ENCODE results near the gene RASSF1. TPM values are rescaled to one million over a fixed set of nuclear protein-coding genes. Genes with fewer than 3 reads are reported as not detected.

RASSF1 gene
- total RNA-seq, 1 donor from 2014 or later, result 28.8 TPM

GRCh38 chr3:50365080-50365841 lies 24.6 kb upstream of the RASSF1 start:
- DNase-seq, result peak; percentile 73

DNA sequence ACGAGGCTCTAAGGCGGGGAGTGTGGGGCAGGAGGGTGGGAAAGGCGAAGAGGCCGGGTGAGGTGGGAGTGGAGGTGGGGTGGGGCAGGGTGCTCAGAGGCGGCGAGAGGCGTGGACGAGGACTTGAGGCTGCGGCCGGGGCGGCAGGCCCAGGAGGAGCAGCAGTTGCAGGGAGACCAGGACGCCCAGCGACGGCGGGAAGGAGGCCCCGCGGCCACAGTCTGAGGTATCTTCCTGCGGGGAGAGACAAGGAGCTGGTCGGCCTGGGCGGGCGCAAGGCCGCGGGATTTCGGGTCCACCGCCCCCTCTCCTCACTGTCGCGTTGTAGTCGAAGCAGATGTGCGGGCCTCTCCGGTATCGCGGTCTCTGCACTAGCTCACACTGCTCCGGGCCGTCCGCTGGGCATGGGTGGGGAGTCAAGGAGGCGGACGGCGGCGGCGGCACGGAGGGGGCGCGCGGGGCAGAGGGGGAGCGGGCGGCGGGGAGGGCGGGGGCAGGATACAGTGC lies 24.0 kb upstream of the RASSF1 start:
- no peak for DNase-seq

DNA sequence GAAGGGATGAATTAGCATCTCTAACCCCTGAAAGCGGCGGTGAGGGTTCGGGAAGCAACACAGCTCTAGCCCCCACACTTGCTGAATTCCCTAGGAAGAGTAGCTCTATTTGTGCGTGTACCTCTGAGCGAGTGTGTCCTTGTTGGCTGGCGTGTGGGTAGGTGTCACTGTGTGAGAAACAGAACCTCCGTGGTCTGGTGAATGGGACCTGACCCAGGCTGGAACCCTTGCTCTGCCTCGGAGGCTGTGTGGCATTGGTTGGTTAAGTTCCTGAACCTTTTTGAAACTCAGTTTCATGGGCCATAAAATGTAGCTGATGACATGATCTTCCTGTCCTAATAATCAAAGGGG lies 19.1 kb upstream of the RASSF1 start:
- DNase-seq, result no peak

- peak; percentile 99 for DNase-seq
Observed at GRCh38 chr3:50358911-50359759, 18.5 kb upstream of the RASSF1 start, which contains the start of gene TMEM115. TSS of gene TMEM115 (minus strand) at chr3:50359521. CDS start at chr3:50359063, 458 bp downstream.

DNA sequence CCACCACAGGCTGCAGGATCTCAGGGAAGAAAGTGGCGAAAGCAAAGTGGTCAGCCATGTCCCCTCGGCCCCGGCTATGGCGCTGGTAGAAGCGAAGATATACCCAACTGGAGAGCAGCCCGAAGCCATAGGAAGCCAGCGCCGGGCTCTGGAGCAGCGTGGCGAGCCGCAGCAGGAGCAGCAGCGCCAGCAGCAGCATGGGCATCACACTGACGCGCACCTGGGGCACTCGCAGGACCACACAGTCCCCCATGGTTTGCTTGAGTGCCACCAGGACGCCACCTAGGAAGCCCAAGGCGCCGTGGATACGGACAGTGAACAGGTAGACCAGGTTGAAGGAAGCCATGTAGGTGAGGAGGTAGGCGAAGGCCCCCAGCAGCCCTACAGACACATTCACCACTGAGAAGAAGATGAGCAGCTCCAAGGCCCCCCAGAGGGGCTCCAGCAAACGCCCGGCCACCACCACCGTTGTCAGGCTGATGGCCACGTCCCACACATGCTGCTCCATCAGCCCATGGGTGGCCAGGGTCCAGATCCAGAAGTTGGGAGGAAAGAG lies 17.8 kb upstream of the RASSF1 start:
- no peak for DNase-seq

- no peak for DNase-seq
Observed at GRCh38 chr3:50357481-50357880, 16.8 kb upstream of the RASSF1 start.

DNA sequence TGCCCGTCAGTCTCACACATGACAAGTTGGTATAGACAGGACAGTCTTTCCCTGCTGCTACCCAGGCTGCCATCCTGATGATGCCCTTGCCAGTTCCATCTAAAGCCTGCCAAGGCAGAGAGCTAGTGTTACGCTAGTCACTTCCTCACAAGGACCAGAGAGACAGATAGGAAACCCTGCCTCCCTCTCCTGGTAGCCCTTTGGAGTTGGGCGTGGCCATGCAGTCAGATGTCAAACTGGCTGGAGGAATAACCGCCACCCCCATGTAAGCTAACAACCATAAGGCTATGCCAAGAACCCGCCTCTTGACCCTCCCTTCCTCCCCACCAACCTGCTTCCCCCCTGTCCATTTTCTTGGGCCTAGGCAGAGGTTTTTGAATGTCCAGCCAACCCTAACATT lies 15.9 kb upstream of the RASSF1 start:
- peak; percentile 44 for DNase-seq

DNA sequence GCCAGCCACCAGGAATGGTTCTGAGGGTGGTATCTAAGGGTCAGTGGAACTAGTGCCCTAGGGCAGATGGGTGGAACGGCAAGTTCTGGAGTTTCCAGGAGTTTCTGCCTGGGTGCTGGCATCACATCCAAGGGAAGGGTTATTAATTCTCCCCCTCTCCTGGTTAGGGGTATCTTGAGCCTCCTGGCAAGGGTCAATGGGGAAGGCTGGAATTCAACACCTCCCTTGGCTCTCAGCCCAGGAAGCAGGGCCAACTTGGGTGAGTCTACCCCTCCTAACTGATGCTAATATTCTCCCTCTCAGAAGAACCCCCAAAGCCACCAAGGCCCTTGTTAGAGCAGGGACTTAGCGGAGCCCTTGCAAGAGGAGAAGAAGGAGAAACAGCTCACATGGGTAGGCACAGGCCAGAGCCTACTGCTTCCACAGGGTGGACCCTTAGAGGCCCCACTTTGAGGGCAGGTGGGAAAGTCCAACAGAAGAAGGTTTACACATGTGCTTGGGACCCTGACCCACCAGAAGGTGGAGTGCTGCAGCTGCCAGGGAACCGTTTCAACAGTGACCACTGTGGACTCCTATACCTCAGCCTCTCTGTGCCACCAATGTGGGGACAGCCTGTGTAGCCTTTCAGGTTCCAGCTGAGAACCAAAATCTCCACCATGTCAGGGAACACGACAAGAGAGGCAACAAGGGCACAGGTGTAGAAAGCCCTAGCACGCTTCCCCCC lies 15.4 kb upstream of the RASSF1 start:
- DNase-seq, result no peak

- no peak for DNase-seq
Observed at GRCh38 chr3:50354850-50355249, 14.2 kb upstream of the RASSF1 start.

- no peak for DNase-seq
Observed at GRCh38 chr3:50354186-50354764, 13.6 kb upstream of the RASSF1 start.

GRCh38 chr3:50353245-50354004 lies 12.8 kb upstream of the RASSF1 start:
- DNase-seq, result no peak

GRCh38 chr3:50352781-50353180 lies 12.1 kb upstream of the RASSF1 start:
- peak; percentile 40 for DNase-seq

GRCh38 chr3:50351323-50351697 lies 10.7 kb upstream of the RASSF1 start:
- DNase-seq, result no peak

DNA sequence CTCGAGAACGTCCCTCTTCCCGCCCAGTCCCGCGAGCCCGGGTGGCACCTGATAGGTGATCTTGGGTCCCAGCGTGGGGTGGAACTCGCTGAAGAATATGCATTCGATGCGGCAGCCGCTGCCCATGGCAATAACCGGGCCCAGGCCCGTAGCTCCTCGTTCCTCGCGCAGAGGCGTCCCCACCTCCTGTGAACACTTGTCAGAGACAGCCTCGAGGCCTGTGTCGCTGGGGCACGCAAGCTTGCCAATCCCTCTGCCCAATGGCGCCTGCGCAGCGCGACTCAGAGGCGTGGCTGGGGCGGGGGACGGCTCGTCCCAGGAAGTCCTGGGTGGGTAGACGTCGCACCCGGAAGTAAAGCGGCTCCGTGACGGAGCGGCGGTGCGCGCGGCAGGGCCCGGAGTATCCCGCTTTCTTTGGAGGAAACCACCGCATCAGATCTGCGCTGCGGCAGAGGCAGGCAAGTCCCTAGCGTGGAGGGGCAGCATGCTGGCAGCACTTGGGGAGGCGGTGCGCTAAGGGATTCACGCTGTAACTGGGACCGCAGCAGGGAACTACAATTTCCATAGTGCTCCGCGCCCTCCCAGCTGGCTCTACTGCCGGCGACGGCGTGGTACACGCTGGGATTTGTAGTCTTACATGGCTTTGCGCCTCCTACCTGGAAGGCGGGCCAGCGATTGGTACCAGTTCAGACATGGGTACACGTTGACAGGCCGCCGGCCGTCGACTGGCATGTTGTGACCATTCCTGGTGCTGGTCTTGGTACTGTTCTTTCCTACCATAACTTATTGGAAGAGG lies 10.1 kb upstream of the RASSF1 start, which contains the start of the genes CYB561D2 and NPRL2:
Gene CYB561D2, plus strand, starts transcription at position 336 of the 796 bp plus-strand sequence. CDS start 572 bp downstream, outside the sequence.
Gene NPRL2, minus strand, starts transcription at position 249 of the 796 bp plus-strand sequence. Its CDS starts 123 bp downstream, at position 126.
- peak; percentile 96 for DNase-seq

- no peak for DNase-seq
Observed at GRCh38 chr3:50350213-50350526, 9.5 kb upstream of the RASSF1 start.

DNA sequence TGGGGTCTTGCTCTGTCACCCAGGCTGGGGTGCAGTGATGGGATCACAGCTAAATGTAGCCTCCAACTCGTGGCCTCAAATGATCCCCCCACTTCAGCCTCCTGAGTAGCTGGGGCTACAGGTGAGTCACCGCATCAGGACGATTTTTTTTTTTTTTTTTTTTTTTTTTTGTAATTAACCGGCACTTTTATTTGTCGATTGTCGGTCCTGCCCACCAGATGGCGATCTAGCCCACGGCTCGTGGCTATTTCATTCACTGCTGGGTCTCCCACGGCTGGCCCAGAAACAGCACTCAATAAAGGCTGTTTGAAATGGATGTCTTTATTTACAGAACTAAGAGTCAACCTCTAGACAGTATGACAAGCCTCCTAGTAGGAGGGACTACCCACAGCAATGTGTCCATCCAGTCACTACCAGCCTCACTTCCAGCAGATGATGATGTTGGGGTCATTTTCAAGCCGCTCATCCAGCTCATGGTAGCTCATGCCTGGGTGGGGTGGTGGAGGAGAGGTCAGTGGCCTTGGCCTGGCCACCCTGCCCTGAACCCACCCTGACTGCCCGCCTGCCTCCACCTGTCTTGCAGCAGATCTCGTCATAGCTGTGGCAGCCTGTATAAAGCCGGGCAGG lies 6.7 kb upstream of the RASSF1 start:
- DNase-seq, result peak; percentile 86

DNA sequence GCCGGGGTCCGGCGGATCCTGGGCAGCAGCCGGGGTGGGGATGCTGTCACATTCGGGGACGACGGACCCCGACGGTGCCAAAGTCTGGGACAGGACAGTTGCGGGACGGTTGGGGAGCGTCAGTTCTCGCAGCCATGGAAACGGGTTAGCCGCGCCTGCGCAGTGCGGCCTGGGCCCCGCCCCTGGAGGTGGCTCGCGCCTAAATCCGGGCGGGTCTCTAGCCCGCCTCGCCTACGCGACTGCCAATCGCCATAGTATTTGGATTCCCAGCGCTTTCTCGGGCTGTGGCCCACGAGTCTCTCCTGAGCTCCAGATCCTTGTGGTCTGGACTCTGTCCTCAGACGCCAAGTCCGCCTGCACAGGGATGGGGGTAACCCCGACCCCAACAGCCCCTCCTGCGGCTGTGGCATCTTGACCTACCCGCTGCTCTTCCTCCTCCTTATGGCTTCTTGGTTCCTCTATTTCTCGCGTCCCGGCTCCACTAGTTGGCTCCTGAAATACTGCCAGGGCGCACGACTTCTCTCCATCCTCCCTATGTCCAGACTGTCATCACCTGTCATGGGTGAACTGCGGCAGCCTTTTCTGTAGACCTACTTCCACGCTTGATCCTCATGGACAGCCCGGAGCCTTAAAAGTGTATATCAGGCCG lies 5.1 kb upstream of the RASSF1 start, which contains the start of gene ZMYND10:
Gene ZMYND10, minus strand, starts transcription at position 147 of the 649 bp plus-strand sequence. CDS start 153 bp downstream, outside the sequence.
- DNase-seq, result peak; percentile 40

- DNase-seq, result no peak
Observed at GRCh38 chr3:50345008-50345407, 4.4 kb upstream of the RASSF1 start.

All from dermis blood vessel endothelial cell (primary cell).